HG03135 (cell line): ENCODE data around the gene ZNF808.
A peak's percentile ranks its signal among the peaks of the same experiment; 100 is the strongest.
"Not testable (repeated sequence)": the region's sequence is repeated elsewhere in the genome, so short reads cannot be mapped to it uniquely, and the experiment has no call there.

ENCODE experiments used
- ATAC-seq: cut with Tn5 transposase; IDR thresholded peaks from one replicate; pipeline ENCODE4 v1.9.1; 2021; ENCODE audit warnings: mild to moderate bottlenecking, moderate library complexity; ENCODE audit not compliant: unreplicated experiment

The ZNF808 gene

GRCh38 chr19:52527134-52527955 is at the start of gene ZNF808:
ZNF808 (plus strand) TSS chr19:52527668; CDS start chr19:52543285, 15,617 bp downstream.
- peak; percentile 79 for ATAC-seq

DNA sequence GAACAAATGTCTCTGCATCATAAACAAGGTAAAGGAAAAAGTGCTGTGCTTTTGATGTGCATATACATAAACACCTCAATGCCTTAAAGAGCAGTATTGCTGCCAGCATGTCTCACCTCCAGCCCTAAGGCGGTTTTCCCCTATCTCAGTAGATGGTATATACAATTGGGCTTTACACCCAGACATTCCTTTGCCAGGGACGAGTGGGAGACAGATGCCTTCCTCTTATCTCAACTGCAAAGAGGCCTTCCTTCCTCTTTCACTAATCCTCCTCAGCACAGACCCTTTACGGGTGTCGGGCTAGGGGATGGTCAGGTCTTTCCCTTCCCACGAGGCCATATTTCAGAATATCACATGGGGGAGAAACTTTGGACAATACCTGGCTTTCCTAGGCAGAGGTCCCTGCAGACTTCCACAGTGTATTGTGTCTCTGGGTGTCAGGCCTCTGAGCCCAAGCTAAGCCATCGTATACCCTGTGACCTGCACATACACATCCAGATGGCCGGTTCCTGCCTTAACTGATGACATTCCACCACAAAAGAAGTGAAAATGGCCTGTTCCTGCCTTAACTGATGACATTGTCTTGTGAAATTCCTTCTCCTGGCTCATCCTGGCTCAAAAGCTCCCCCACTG is 43.2 kb upstream of the ZNF808 start:
- ATAC-seq: not testable (repeated sequence)

GRCh38 chr19:52485064-52485463 is 42.4 kb upstream of the ZNF808 start:
- not testable (repeated sequence) for ATAC-seq

- ATAC-seq: not testable (repeated sequence)
Measured at GRCh38 chr19:52485561-52486240, 41.8 kb upstream of the ZNF808 start.

DNA sequence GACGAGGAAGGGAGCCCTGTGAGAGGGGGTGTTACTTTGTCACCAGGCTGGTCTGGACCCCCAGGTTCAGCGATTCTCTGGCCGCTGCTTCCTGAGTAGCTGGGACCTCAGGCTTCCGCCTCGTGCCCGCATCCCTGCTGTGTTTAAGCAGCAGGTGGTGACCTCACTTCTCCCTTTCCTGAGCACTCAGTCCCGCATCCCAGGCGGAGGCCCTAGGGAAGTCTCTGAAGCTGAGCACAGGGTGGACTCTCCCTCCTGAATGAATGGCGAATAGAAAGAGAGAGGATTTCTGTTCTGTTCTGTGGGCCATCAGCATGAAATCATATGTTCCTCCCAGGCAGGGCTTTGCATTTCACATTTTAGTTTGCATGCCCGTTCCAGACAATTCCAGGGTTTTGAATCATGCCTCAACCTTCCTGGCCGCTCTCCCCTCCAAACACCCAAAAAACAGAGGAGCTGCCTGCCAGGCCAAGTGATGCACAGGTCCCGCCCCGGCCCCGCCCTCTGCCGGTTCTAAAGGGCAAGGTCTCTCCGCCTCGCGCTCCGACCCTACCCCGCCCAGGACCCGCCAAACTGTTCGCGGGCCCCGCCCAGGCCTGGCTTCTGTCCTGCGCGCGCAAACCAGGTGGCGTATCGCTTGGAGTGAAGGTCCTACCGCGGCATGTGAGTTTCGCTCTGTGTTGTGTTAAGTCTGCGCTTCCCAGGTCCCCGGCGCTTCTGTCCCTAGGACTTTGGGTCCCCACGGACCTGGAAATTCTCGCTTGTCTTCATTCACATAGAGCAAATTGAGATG is 35.1 kb upstream of the ZNF808 start:
- no peak for ATAC-seq

- no peak for ATAC-seq
Measured at GRCh38 chr19:52492994-52493470, 34.4 kb upstream of the ZNF808 start.

DNA sequence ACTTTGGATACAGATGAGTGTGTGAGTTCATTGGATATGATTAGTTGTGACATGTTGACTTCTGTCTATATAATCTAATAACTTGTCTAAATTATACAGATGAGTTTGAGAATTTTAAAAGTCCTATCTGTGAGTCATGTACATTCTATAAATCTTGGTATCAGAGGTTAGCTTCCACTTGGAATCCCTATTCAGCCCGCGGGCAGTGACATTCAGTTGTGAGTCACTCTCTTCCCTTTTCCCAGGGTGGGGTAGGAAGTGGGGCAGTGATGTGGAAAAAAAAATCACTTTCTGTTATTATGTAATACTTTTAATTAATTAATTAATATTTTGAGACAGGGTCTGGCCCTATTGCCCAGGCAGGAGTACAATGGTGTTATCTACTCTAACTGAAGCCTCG is 33.0 kb upstream of the ZNF808 start:
- no peak for ATAC-seq

DNA sequence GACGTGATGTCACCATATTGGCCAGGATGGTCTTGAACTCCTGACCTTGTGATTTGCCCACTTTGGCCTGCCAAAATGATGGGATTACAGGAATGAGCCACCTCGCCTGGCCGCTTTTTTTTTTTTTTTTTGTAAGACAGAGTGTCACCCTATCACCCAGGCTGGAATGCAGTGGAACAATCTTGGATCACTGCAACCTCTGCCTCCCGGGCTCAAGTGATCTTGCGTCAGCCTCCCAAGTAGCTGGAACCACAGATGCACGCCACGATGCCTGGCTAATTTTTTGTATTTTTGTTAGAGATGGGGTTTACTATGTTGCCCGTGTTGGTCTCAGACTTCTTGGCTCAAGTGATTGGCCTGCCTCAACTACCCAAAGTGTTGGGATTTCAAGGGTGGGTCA is 28.9 kb upstream of the ZNF808 start:
- ATAC-seq: no peak

DNA sequence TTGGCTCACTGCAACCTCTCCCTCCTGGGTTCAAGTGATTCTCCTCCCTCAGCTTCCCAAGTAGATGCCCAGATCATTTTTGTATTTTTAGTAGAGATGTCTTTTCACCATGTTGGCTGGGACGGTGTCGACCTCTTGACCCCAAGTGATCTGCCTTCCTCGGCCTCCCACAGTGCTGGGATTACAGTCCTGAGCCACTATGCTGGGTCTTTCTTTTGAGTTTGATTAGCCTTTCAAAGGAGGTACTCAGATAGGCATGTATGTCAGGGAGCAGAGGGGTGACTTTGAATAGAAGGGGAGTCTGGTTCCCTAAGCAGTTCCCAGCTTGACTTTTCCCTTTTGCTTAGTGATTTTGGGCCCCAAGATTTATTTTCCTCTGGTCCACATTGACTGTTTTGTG is 27.0 kb upstream of the ZNF808 start:
- not testable (repeated sequence) for ATAC-seq

DNA sequence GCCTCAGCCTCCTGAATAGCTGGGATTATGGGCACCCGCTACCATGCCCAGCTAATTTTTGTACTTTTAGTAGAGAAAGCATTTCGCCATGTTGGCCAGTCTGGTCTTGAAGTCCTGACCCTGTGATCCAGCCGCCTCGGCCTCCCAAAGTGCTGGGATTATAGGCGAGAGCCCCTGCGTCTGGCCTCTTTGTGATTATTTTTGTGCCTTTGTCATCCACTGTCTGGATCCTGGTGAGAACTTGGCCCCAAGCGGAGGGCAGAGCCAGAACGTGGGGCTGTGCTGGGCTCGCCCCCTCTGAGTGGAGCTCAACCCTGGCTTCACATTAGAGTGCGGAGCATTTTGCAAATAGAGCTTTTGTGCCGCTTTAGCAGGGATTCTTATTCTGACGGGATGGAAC is 26.5 kb upstream of the ZNF808 start:
- not testable (repeated sequence) for ATAC-seq

DNA sequence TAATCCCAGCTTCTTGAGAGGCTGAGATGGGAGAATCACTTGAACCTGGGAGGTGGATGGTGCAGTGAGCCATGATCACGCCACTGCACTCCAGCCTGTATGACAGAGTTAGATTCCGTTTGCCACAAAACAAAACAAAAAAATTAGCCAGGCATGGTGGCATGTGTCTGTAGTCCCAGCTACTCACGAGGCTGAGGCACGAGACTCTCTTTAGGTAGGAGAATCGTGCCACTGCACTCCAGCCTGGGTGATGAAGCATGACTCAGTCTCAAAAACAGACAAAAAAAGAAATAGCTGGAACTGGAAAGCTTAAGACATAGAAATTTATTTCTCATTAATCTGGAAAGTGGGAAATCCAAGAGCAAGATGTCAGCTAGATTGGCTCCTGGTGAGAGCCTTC is 20.2 kb upstream of the ZNF808 start:
- ATAC-seq: no peak

GRCh38 chr19:52516191-52516590 is 11.3 kb upstream of the ZNF808 start:
- ATAC-seq: no peak

GRCh38 chr19:52518646-52519045 is 8.8 kb upstream of the ZNF808 start:
- no peak for ATAC-seq

GRCh38 chr19:52519175-52519574 is 8.3 kb upstream of the ZNF808 start:
- not testable (repeated sequence) for ATAC-seq

GRCh38 chr19:52520013-52520412 is 7.5 kb upstream of the ZNF808 start:
- ATAC-seq: no peak

DNA sequence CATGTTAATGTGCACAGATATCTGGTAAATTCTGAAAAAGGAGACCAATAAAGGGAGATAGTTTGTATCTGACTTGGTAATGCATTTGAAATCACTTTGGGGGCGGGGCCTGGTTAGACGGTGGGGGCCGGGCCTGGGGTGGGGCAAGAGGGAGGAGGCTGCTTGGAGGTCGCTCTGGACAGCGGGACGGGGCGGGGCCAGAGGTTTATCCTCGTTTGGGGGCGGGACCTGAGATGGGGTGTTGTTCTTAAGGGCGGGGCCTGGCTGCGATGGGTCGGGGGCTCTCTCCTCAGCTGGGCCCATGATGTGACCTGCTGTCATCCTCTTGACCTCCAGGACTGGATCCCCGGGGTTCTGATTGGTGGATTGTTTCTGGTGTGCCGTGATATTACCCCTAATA is 4.9 kb upstream of the ZNF808 start:
- ATAC-seq: no peak

GRCh38 chr19:52524086-52524485 is 3.4 kb upstream of the ZNF808 start:
- ATAC-seq: no peak

DNA sequence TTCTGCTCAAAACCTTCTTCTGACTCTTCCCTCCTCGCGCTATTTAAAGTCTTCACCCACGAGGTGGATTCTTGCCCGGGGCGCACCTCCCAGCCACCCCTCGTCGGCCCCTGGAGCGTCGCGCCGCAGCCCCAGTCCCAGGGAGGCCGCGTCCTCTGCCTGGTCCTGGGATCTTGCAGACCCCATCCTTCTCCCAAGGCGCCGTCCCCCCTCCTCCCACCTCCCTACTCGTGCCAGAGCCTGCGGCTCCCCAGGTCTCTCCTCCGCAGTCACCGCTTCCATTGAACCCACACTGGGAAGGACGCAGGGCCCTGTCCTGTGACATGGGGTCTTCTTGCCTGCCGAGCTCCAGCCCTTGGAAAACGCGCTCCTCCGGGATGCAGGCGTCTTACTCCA is 486 bp downstream of the ZNF808 start:
- ATAC-seq: peak; percentile 31

DNA sequence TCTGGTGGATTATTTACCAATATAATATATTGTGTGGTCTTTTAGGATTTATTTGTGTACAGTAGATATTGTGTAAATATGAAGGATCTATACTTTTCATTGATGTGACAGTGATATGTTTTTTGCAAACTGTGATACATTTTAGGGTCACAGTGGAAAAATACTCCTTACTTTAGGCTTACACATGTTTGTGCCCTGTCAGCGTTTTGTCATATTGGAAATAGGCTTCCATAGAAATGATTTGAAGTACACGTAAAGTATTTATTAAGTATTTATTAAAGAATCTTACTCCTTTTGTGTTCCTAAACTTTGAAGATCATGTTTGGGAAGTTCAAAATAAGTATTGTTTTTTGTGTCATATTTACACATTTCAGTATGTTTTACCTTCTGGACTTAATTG is 5.0 kb downstream of the ZNF808 start:
- ATAC-seq: no peak

GRCh38 chr19:52533901-52534300 is 6.4 kb downstream of the ZNF808 start:
- no peak for ATAC-seq

- peak; percentile 14 for ATAC-seq
Measured at GRCh38 chr19:52535385-52535770, 7.9 kb downstream of the ZNF808 start.
